H54 (cell line): ENCODE results near the gene DLL4.

Source experiments
- DNase-seq: peaks from one replicate; pipeline ENCODE4 v3.0.0; 2011; ENCODE audit warnings: low spot score, mixed read lengths; ENCODE audit not compliant: insufficient read length
- FAIRE-seq: peaks from 3 replicates; lab custom pipeline; 2011; peaks lifted over from hg19 to GRCh38; lab: Jason Lieb, UNC
- POLR2A ChIP-seq: IDR thresholded peaks from 2 replicates; pipeline ENCODE4 v1.6.1; 2011; ENCODE audit warnings: low read depth, mild to moderate bottlenecking, low read length

Gene DLL4

GRCh38 chr15:40914013-40914412 lies 15.1 kb upstream of the DLL4 start:
- DNase-seq: no peak
- TF ChIP-seq POLR2A: no peak
- FAIRE-seq: no peak

- no peak for TF ChIP-seq POLR2A
- no peak for DNase-seq
- FAIRE-seq: no peak
Measured at GRCh38 chr15:40914486-40914885, 14.7 kb upstream of the DLL4 start.

- FAIRE-seq: no peak
- no peak for DNase-seq
- no peak for TF ChIP-seq POLR2A
Measured at GRCh38 chr15:40915116-40915661, 14.0 kb upstream of the DLL4 start.

- FAIRE-seq: no peak
- DNase-seq: no peak
- TF ChIP-seq POLR2A: no peak
Measured at GRCh38 chr15:40915679-40916078, 13.5 kb upstream of the DLL4 start.

- FAIRE-seq (no peak), DNase-seq (no peak)
- no peak for TF ChIP-seq POLR2A
Measured at GRCh38 chr15:40917585-40917984, 11.6 kb upstream of the DLL4 start.

- TF ChIP-seq POLR2A: no peak
- FAIRE-seq: no peak
- DNase-seq: no peak
Measured at GRCh38 chr15:40918146-40918798, 10.9 kb upstream of the DLL4 start.

- DNase-seq (no peak), FAIRE-seq (no peak)
- no peak for TF ChIP-seq POLR2A
Measured at GRCh38 chr15:40918799-40919392, 10.2 kb upstream of the DLL4 start.

GRCh38 chr15:40921949-40922607 lies 7.1 kb upstream of the DLL4 start:
- no peak for FAIRE-seq
- no peak for DNase-seq
- TF ChIP-seq POLR2A: no peak

- FAIRE-seq: no peak
- no peak for TF ChIP-seq POLR2A
- DNase-seq: no peak
Measured at GRCh38 chr15:40922608-40923005, 6.5 kb upstream of the DLL4 start.

- no peak for FAIRE-seq
- no peak for DNase-seq
- TF ChIP-seq POLR2A: no peak
Measured at GRCh38 chr15:40923551-40923950, 5.6 kb upstream of the DLL4 start.

GRCh38 chr15:40925495-40925862 lies 3.7 kb upstream of the DLL4 start:
- TF ChIP-seq POLR2A: no peak
- FAIRE-seq (no peak), DNase-seq (no peak)

GRCh38 chr15:40925863-40926658 lies 3.1 kb upstream of the DLL4 start:
- no peak for DNase-seq
- no peak for FAIRE-seq

GRCh38 chr15:40926659-40927494 lies 2.3 kb upstream of the DLL4 start:
- no peak for TF ChIP-seq POLR2A
- FAIRE-seq: no peak
- DNase-seq: no peak

More at GRCh38 chr15:40925863-40926658, 3.1 kb upstream of the DLL4 start:
- TF ChIP-seq POLR2A: no peak
